Heart left ventricle (tissue), 13 donors: Measurements from ENCODE around the gene VAMP1.

ENCODE experiments used
- CTCF ChIP-seq, 12 donors: fragments of 200-600 bp; sonication (generic) in 4 of 12; IDR thresholded peaks; one replicate each; pipeline versions ENCODE4 v1.5.0 to v1.8.0; 2018 to 2022; ENCODE audit warnings: antibody characterized with exemption in 12 of 12, mild to moderate bottlenecking in 5 of 12
- POLR2A ChIP-seq, 2 donors: fragments of 450-650 bp; IDR thresholded peaks; one replicate each; pipeline ENCODE4 v1.6.1; 2017; ENCODE audit warnings: antibody characterized with exemption in 2 of 2, mild to moderate bottlenecking in 2 of 2, moderate library complexity in 2 of 2
- donor health status: ischemic (EF 13 %, LVEDD 7.1; RV severe dilation, severe dysfunction).
- donor health status: DM: no; HTN: yes; CAD: no.
- donor health status: DM: no; HTN: no; CAD: no.
- donor health status: ischemic (EF 25% LVEDD 6.9; RV normal size, moderate dysfunction).
- donor health status: ischemic (EF 25% LVEDD 5.7; RV mildly dilated, moderate dysfunction).
- donor health status: ischemic (EF 35%, LVEDD 5.7; RV mildly dilated, moderate dysfunction).
- donor health status: nonischemic (EF 11% LVEDD 7.7; RV severe dilation, severe dysfunction).
- donor health status: DM: yes; HTN: yes; CAD: no.
- donor health status: PGD.
- donor health status: ischemic (EF 29% LVEDD 5.4; RV normal size, mild dysfunction).
- donor health status: nonischemic (EF 23%, LVEDD 6.1; RV moderate dilation, normal function).

- TF ChIP-seq CTCF (IDR thresholded peaks at IDR 0.05) (no peak), POLR2A (IDR thresholded peaks at IDR 0.05) (no peak)
Observed at GRCh38 chr12:6435961-6436715, 34.3 kb downstream of the VAMP1 start.
